Smooth muscle cell (in vitro differentiated cells): ENCODE results near the gene CFAP298. TPM values are rescaled to one million over a fixed set of nuclear protein-coding genes. Genes with fewer than 3 reads are reported as not detected.
"Not testable (repeated sequence)": the region's sequence is repeated elsewhere in the genome, so short reads cannot be mapped to it uniquely, and the experiment has no call there.

Experiments used
- DNase-seq: peaks from one replicate; lab custom pipeline; 2025; ENCODE audit not compliant: unreplicated experiment; lab: John Stamatoyannopoulos, UW
- H2AFZ ChIP-seq: fragments of 200-600 bp; sonication (generic); 2 replicates; pipeline ENCODE4 v1.6.0; 2016; ENCODE audit warnings: antibody characterized with exemption, low read depth, mild to moderate bottlenecking
- H3F3A ChIP-seq: fragments of 200-600 bp; sonication (generic); 2 replicates; pipeline ENCODE4 v1.6.0; 2017; ENCODE audit warnings: antibody characterized with exemption, low read depth
- H3K27ac ChIP-seq: fragments of 200-600 bp; sonication (generic); 2 replicates; pipeline ENCODE4 v1.5.1; 2016; ENCODE audit warnings: low read depth, mild to moderate bottlenecking
- H3K27me3 ChIP-seq: fragments of 200-600 bp; sonication (generic); 2 replicates; pipeline ENCODE4 v1.6.1; 2016; ENCODE audit warnings: low read depth, mild to moderate bottlenecking
- H3K36me3 ChIP-seq: fragments of 200-600 bp; sonication (generic); 2 replicates; pipeline ENCODE4 v1.5.1; 2016; ENCODE audit warnings: low read depth
- H3K4me1 ChIP-seq: fragments of 200-600 bp; sonication (generic); 2 replicates; pipeline ENCODE4 v1.5.1; 2016; ENCODE audit warnings: low read depth
- H3K4me2 ChIP-seq: fragments of 200-600 bp; sonication (generic); 2 replicates; pipeline ENCODE4 v1.6.0; 2016; ENCODE audit warnings: mild to moderate bottlenecking
- H3K4me3 ChIP-seq: fragments of 200-600 bp; sonication (generic); 2 replicates; pipeline ENCODE4 v1.5.1; 2016; ENCODE audit warnings: mild to moderate bottlenecking
- H3K79me2 ChIP-seq: fragments of 200-600 bp; sonication (generic); 2 replicates; pipeline ENCODE4 v1.6.0; 2016; ENCODE audit warnings: low read depth, mild to moderate bottlenecking
- H3K9ac ChIP-seq: fragments of 200-600 bp; sonication (generic); 2 replicates; pipeline ENCODE4 v1.6.0; 2016; ENCODE audit warnings: low read depth
- H3K9me3 ChIP-seq: fragments of 200-600 bp; sonication (generic); replicated peaks from 2 replicates; pipeline ENCODE4 v1.5.1; 2016; ENCODE audit warnings: low read depth
- H4K20me1 ChIP-seq: fragments of 200-600 bp; sonication (generic); 2 replicates; pipeline ENCODE4 v1.6.0; 2016; ENCODE audit warnings: low read depth
- CTCF ChIP-seq: fragments of 200-600 bp; sonication (generic); IDR thresholded peaks from 2 replicates; pipeline ENCODE4 v1.5.1; 2017; ENCODE audit warnings: borderline replicate concordance, mild to moderate bottlenecking, antibody characterized with exemption; ENCODE audit not compliant: insufficient read depth, poor library complexity, severe bottlenecking
- WGBS: methylation state at CpG from one replicate; pipeline ENCODE4 v1.1.7; 2016; ENCODE audit warnings: low lambda C conversion rate; 5-methylcytosine and 5-hydroxymethylcytosine counted together
- polyA plus RNA-seq: library from polyadenylated mRNA; unstranded; fragments of >200 nt; fragmentation: Nextera tagmentation; extraction: Ambion mirVana; gene quantifications from 2 replicates; pipeline ENCODE4 v1.2.1, GENCODE V29; 2016
- total RNA-seq: library from RNA; depleted of rRNA; stranded (reverse); fragments of >200 nt; gene quantifications from 2 replicates; pipeline ENCODE4 v1.2.3, GENCODE V29; 2014

The CFAP298 gene
- total RNA-seq (23.3 and 26.8 TPM in 2 replicates), polyA plus RNA-seq (41.9 and 49.1 TPM in 2 replicates)

- Histone ChIP-seq H3K9ac (peak within 1 kb of the TSS; percentile 94), H3K79me2 (peaks cover 11% of the 10 kb centered on the region), H3K4me1 (peaks cover 6% of the 10 kb centered on the region), H3K36me3 (no peaks in the 10 kb centered on the region), H3K27me3 (peaks cover 4% of the 10 kb centered on the region), H3K27ac (peak within 1 kb of the TSS; percentile 96), H3F3A (no peaks in the 10 kb centered on the region), H3K4me3 (peak within 1 kb of the TSS; percentile 95), H3K4me2 (peak within 1 kb of the TSS; percentile 98), H3K9me3 (no peaks in the 10 kb centered on the region), H2AFZ (peak within 1 kb of the TSS; percentile 87), H4K20me1 (no peaks in the 10 kb centered on the region)
- TF ChIP-seq CTCF: no peak
- WGBS: under 1% methylated on average over 81 of the region's 81 CpGs
- peak; percentile 65 for DNase-seq
Observed at GRCh38 chr21:32612075-32612998, at the start of gene CFAP298. CFAP298 (minus strand) TSS chr21:32612377; CDS start chr21:32612243, 134 bp downstream.

GRCh38 chr21:32661026-32661782 is 49.0 kb upstream of the CFAP298 start:
- H3K79me2 ChIP-seq, H3K9ac ChIP-seq, H3K4me2 ChIP-seq, H4K20me1 ChIP-seq, H3F3A ChIP-seq, H2AFZ ChIP-seq, H3K4me3 ChIP-seq, H3K27ac ChIP-seq, DNase-seq, H3K4me1 ChIP-seq, H3K27me3 ChIP-seq: not testable (repeated sequence)
- 93% methylated on average over 13 of the region's 13 CpGs for WGBS
- Histone ChIP-seq H3K36me3 (peaks cover 37% of the 10 kb centered on the region), H3K9me3 (peaks cover 18% of the 10 kb centered on the region)

- no peaks in the 10 kb centered on the region for H3K27me3 ChIP-seq
- no peaks in the 10 kb centered on the region for H3F3A ChIP-seq
- H3K9ac ChIP-seq: no peak overlapping the region
- no peaks in the 10 kb centered on the region for H3K9me3 ChIP-seq
- H3K4me3 ChIP-seq: no peak overlapping the region
- H2AFZ ChIP-seq: no peak overlapping the region
- 95% methylated on average over 9 of the region's 9 CpGs for WGBS
- H4K20me1 ChIP-seq: no peaks in the 10 kb centered on the region
- peaks cover 12% of the 10 kb centered on the region for H3K36me3 ChIP-seq
- no peak overlapping the region for H3K27ac ChIP-seq
- H3K4me1 ChIP-seq: no peaks in the 10 kb centered on the region
- H3K4me2 ChIP-seq: no peak overlapping the region
- DNase-seq: no peak
- no peaks in the 10 kb centered on the region for H3K79me2 ChIP-seq
- TF ChIP-seq CTCF: no peak
Observed at GRCh38 chr21:32658524-32658923, 46.3 kb upstream of the CFAP298 start.

GRCh38 chr21:32653326-32653901 is 41.2 kb upstream of the CFAP298 start:
- Histone ChIP-seq H3F3A (no peaks in the 10 kb centered on the region), H3K4me2 (no peak overlapping the region), H3K9me3 (no peaks in the 10 kb centered on the region), H3K27me3 (no peaks in the 10 kb centered on the region), H3K79me2 (no peaks in the 10 kb centered on the region), H3K4me3 (no peak overlapping the region), H3K4me1 (no peaks in the 10 kb centered on the region), H3K9ac (no peak overlapping the region), H4K20me1 (no peaks in the 10 kb centered on the region), H3K27ac (no peak overlapping the region), H2AFZ (no peak overlapping the region), H3K36me3 (peaks cover 12% of the 10 kb centered on the region)
- peak; percentile 43 for TF ChIP-seq CTCF
- no peak for DNase-seq
- 84% methylated on average over 2 of the region's 2 CpGs for WGBS
